LoVo (cell line): ENCODE measurements around the gene SSX3.
"Not testable (repeated sequence)": the region's sequence is repeated elsewhere in the genome, so short reads cannot be mapped to it uniquely, and the experiment has no call there.

Source experiments
- DNase-seq: peaks from one replicate; pipeline ENCODE4 v3.0.0-alpha.2; 2016; ENCODE audit warnings: low spot score

The SSX3 gene, protein sequence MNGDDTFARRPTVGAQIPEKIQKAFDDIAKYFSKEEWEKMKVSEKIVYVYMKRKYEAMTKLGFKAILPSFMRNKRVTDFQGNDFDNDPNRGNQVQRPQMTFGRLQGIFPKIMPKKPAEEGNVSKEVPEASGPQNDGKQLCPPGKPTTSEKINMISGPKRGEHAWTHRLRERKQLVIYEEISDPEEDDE

DNA sequence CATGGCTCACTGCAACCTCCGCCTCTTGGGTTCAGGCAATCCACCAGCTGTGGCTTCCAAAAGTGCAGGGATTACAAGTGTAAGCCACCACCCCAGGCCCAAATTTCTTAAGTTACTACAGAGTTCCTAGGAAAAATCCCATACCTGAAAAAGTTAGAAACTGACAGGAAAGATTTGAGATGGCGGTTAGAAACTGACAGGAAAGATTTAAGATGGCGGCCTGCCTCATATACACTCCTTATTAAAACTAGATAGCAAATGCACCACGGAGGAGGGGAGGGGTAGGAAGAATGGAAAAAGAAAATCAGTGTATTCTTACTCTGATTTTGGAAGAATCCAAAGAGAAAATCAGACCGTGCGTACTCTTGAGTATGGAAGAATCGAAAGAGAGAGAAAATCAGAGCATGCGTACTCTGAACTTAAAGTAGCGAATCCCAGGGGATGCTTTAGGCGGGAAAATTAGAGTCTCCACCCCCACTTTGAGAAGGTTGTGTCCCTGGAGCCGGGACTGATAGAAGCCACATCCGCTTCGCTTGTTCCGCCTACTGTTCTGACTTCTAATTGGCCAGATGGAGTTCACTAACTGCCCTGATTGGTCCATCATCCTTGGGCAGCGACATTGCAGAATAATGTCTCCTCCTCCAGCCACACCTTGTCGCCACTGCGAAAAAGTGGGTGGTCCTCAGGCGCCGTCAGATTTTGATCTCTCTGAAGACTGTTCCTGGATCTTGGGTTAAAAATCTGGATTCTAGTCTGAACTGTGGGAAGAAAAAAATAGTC, at the start of gene SSX3:
Gene SSX3, minus strand, starts transcription at position 389 of the 780 bp plus-strand sequence. CDS start 1,454 bp downstream, outside the sequence.
- not testable (repeated sequence) for DNase-seq

DNA sequence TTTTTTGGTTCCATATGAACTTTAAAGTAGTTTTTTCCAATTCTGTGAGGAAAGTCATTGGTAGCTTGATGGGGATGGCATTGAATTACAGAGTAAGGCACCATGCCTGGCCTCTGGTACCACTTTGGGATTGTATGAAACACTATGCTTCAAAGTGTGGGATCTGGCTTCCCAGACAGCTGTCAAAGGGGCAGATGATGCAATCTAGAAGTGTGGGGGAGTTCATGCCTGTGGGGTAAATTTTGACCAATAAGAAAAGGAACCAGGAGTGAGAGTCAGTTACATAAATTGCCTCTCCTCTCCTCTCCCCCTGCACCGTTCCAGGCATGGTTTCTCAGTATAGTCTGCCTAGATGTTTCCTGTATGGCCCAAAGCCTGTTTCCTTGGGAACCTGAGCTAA, 41.3 kb upstream of the SSX3 start:
- not testable (repeated sequence) for DNase-seq

GRCh38 chrX:48396931-48397330, 40.4 kb upstream of the SSX3 start:
- DNase-seq = not testable (repeated sequence)

- DNase-seq = not testable (repeated sequence)
Observed at GRCh38 chrX:48383239-48383638, 26.7 kb upstream of the SSX3 start, which contains the start of gene SSX4. SSX4 (plus strand) TSS chrX:48383539; CDS start chrX:48384054, 515 bp downstream.

- DNase-seq = not testable (repeated sequence)
Observed at GRCh38 chrX:48370408-48370807, 13.9 kb upstream of the SSX3 start.

- not testable (repeated sequence) for DNase-seq
Observed at GRCh38 chrX:48367717-48368408, 11.4 kb upstream of the SSX3 start.

DNA sequence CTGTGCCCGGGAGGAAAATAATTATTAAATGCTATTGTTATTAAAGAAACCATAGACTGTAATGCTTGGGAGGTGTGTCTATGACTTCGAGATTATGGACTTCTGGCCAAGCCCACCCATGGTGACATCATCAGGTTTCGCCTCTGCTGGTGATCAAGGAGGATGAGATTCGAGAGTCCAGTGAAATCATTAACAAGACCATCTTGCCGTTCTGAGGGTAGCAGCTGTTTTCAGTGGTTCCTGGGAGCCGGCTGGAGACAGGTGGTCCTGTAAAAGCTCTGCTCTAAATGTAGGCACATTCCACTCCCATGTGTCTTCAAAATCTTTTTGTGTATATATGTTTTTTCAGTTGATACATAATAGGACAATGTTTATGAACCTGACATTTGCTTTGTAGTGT, 2.8 kb upstream of the SSX3 start:
- not testable (repeated sequence) for DNase-seq

- no peak for DNase-seq
Observed at GRCh38 chrX:48357681-48358080, 1.2 kb upstream of the SSX3 start.

DNA sequence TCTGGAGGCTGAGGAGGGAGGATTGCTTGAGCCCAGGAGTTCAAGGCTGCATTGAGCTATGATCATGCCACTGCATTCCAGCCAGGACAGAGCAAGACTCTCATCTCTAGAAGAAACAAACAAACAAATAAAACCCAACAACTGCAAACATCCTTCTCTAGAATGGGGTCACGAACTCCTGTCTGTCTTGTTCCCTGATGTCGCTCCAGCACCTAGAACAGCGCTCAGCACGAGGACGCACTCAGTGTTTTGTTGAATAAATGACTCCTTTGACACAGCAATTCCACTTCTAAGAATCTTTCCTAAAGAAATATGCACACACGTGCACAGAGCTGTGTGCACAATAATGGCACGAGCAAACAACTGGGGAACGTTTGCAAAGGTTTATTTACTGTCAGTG, 10.4 kb downstream of the SSX3 start:
- DNase-seq = not testable (repeated sequence)

DNA sequence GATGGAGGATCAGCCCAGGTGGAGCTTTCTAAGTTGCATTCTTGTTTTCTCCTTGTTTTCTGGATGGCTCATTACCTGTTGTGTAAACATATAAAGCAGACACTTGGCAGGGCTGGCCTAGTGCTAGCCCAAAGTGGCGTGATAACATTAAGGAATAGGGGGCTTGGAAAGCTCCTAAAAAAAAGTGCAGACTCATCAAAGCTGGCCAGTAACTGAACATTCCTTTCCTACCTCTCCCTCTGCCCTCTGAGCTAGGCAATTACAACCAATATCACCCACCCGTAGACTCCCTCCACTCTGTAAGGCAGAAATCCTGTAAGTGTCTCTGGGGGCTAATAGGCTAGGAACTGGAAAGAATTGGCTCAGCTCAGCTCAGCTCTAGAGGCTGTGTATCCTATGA, 42.5 kb downstream of the SSX3 start:
- DNase-seq = not testable (repeated sequence)

DNA sequence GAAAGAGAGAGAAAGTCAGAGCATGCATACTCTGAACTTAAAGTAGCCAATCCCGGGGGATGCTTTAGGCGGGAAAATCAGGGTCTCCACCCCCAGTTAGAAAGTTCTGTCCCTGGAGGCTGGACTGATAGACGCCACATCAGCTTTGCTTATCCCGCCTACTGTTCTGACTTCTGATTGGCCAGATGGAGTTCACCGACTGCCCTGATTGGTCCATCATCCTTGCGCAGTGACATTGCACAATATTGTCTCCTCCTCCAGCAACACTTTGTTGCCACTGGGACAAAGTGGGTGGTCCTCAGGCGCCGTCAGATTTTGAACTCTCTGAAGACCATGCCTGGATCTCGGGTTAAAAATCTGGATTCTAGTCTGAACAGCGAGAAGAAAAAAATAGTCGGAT, 50.3 kb downstream of the SSX3 start:
- DNase-seq = no peak
